WTC11 (cell line): ENCODE results near the gene ARHGEF33.

ENCODE experiments used
- ATF1 ChIP-seq: sonication (generic); formaldehyde crosslinking; IDR thresholded peaks from 2 replicates; pipeline ENCODE4 v1.8.1; 2023; ENCODE audit warnings: mild to moderate bottlenecking, moderate library complexity, missing genetic modification reagents
- FOXP1 ChIP-seq: sonication (generic); formaldehyde crosslinking; IDR thresholded peaks from 2 replicates; pipeline ENCODE4 v1.8.0; 2022; ENCODE audit warnings: missing genetic modification reagents, mild to moderate bottlenecking, moderate library complexity, borderline replicate concordance
- NFE2L1 ChIP-seq: sonication (generic); formaldehyde crosslinking; IDR thresholded peaks from 2 replicates; pipeline ENCODE4 v1.8.1; 2023; ENCODE audit warnings: missing genetic modification reagents
- RELA ChIP-seq: sonication (generic); formaldehyde crosslinking; IDR thresholded peaks from 2 replicates; pipeline ENCODE4 v1.8.1; 2022; ENCODE audit warnings: missing genetic modification reagents, mild to moderate bottlenecking, borderline replicate concordance
- RORB ChIP-seq: fragments of 250-450 bp; sonication (Bioruptor Pico); IDR thresholded peaks from 2 replicates; pipeline ENCODE4 v1.9.0; 2021; ENCODE audit warnings: mild to moderate bottlenecking
- SP1 ChIP-seq: sonication (generic); formaldehyde crosslinking; conservative IDR thresholded peaks from 2 replicates; pipeline ENCODE4 v1.8.1; 2022; ENCODE audit warnings: missing genetic modification reagents
- ZBTB21 ChIP-seq: sonication (generic); formaldehyde crosslinking; IDR thresholded peaks from 2 replicates; pipeline ENCODE4 v1.8.1; 2023; ENCODE audit warnings: mild to moderate bottlenecking, missing genetic modification reagents, borderline replicate concordance
- ZNF263 ChIP-seq: sonication (generic); formaldehyde crosslinking; IDR thresholded peaks from 2 replicates; pipeline ENCODE4 v1.8.1; 2022; ENCODE audit warnings: low read depth, mild to moderate bottlenecking, moderate library complexity, missing genetic modification reagents
- TF ChIP-seq, protein P1 (sequence below): fragments of 200-600 bp; IDR thresholded peaks from 2 replicates; pipeline ENCODE4 v1.8.0; 2022; ENCODE audit warnings: antibody characterized with exemption
- TF ChIP-seq, protein P2 (sequence below): sonication (generic); formaldehyde crosslinking; IDR thresholded peaks from 2 replicates; pipeline ENCODE4 v1.8.1; 2022; ENCODE audit warnings: low read depth, missing genetic modification reagents, borderline replicate concordance

DNA sequence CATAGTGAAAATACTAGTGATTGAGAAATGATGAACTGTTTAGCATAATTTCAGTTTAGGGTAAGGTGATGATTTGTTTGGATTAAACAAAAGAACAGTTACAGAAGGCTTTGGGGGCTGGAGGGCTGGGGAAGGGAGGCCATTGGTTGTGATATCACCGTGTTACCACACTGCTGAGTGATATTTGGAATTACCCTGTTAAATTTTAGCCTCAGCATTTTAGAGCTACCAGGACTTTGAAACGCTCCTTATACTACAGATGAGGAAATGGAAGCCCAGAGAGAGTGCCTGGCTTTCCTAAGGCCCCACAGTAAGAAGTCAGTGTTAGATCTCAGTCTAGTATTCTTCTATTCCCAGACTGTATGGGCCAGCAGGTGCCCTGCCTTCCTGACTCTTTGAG is 15.6 kb downstream of the ARHGEF33 start:
- TF ChIP-seq RELA (CRISPR knock-in tag) (no peak), ZNF263 (no peak), ATF1 (CRISPR knock-in tag) (no peak), RORB (no peak), FOXP1 (CRISPR knock-in tag) (no peak), SP1 (CRISPR knock-in tag) (no peak), NFE2L1 (no peak), ZBTB21 (no peak)
- TF ChIP-seq, protein P1, sequence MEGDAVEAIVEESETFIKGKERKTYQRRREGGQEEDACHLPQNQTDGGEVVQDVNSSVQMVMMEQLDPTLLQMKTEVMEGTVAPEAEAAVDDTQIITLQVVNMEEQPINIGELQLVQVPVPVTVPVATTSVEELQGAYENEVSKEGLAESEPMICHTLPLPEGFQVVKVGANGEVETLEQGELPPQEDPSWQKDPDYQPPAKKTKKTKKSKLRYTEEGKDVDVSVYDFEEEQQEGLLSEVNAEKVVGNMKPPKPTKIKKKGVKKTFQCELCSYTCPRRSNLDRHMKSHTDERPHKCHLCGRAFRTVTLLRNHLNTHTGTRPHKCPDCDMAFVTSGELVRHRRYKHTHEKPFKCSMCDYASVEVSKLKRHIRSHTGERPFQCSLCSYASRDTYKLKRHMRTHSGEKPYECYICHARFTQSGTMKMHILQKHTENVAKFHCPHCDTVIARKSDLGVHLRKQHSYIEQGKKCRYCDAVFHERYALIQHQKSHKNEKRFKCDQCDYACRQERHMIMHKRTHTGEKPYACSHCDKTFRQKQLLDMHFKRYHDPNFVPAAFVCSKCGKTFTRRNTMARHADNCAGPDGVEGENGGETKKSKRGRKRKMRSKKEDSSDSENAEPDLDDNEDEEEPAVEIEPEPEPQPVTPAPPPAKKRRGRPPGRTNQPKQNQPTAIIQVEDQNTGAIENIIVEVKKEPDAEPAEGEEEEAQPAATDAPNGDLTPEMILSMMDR: no peak
- TF ChIP-seq, protein P2, sequence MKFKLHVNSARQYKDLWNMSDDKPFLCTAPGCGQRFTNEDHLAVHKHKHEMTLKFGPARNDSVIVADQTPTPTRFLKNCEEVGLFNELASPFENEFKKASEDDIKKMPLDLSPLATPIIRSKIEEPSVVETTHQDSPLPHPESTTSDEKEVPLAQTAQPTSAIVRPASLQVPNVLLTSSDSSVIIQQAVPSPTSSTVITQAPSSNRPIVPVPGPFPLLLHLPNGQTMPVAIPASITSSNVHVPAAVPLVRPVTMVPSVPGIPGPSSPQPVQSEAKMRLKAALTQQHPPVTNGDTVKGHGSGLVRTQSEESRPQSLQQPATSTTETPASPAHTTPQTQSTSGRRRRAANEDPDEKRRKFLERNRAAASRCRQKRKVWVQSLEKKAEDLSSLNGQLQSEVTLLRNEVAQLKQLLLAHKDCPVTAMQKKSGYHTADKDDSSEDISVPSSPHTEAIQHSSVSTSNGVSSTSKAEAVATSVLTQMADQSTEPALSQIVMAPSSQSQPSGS (CRISPR knock-in tag): no peak
